ENCODE measurements around the gene PIGQ.

DNA sequence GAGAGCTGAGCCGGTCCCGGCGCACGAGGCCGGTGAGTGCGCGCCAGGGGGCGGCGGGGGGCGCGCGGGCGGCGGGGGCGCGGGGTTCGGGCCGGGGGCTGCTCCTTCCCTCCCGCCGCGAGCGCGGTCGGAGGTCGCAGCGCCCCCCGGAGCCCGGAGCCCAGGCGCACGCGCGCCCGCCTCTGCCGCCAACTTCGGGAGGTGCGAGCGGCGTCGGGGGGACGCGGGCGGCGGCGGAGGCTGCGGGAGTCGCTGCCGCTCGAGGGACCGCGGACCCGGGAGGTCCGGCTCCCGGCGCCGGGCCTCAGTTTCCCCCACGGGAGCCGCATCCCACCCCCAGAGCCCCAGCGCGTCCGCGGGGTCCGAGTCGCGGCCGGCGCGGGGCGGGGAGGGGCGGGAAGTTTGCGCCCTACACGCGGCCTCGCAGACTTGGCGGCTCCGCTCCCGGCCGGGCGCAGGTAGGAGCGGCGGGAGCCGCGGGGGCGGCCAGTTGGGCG is 9.5 kb upstream of the PIGQ start, which contains the start of gene PRR35:
- no peak for TF ChIP-seq EP300 (IDR thresholded peaks at IDR 0.05)
- TF ChIP-seq, protein P1, sequence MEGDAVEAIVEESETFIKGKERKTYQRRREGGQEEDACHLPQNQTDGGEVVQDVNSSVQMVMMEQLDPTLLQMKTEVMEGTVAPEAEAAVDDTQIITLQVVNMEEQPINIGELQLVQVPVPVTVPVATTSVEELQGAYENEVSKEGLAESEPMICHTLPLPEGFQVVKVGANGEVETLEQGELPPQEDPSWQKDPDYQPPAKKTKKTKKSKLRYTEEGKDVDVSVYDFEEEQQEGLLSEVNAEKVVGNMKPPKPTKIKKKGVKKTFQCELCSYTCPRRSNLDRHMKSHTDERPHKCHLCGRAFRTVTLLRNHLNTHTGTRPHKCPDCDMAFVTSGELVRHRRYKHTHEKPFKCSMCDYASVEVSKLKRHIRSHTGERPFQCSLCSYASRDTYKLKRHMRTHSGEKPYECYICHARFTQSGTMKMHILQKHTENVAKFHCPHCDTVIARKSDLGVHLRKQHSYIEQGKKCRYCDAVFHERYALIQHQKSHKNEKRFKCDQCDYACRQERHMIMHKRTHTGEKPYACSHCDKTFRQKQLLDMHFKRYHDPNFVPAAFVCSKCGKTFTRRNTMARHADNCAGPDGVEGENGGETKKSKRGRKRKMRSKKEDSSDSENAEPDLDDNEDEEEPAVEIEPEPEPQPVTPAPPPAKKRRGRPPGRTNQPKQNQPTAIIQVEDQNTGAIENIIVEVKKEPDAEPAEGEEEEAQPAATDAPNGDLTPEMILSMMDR (IDR thresholded peaks at IDR 0.05), result no peak
